ENCODE data around the gene KANK2. TPM values are rescaled to one million over a fixed set of nuclear protein-coding genes. Genes with fewer than 3 reads are reported as not detected.
"Not testable (repeated sequence)": the region's sequence is repeated elsewhere in the genome, so short reads cannot be mapped to it uniquely, and the experiment has no call there.

KANK2 gene
- total and polyA plus RNA-seq, 2 experiments from 2014 or later, result 15.9 to 65.4 TPM

- TF ChIP-seq ZNF462 (CRISPR knock-in tag; IDR thresholded peaks at IDR 0.05) (no peak), EZH2phosphoT487 (IDR thresholded peaks at IDR 0.05; ENCODE audit: unreplicated experiment) (no peak), CREB1 (CRISPR knock-in tag; IDR thresholded peaks at IDR 0.05; ENCODE audit: low read depth) (no peak), CTCF (conservative IDR thresholded peaks at IDR 0.05; ENCODE audit: low read depth in 2 of 2) (no peak), ZNF331 (CRISPR knock-in tag; IDR thresholded peaks at IDR 0.05; ENCODE audit: low read depth) (no peak)
Observed at GRCh38 chr19:11127905-11128304, 69.4 kb downstream of the KANK2 start (continued).

- Histone ChIP-seq H2AFZ (no peak overlapping the region), H3K4me1 (ENCODE audit: insufficient read depth) (no peaks in the 10 kb centered on the region), H3K4me2 (no peak overlapping the region), H3K27me3 (ENCODE audit: insufficient read depth) (no peaks in the 10 kb centered on the region), H3K4me3 (no peak overlapping the region), H4K20me1 (replicated peaks; ENCODE audit: insufficient read depth) (peaks cover 53% of the 10 kb centered on the region), H3K79me2 (replicated peaks; ENCODE audit: insufficient read depth) (peaks cover 11% of the 10 kb centered on the region; the same call in 1 of the 2 replicates), H3F3A (replicated peaks; ENCODE audit: low read depth) (peaks cover 79% of the 10 kb centered on the region), H3K9me2 (ENCODE audit: insufficient read depth) (no peaks in the 10 kb centered on the region), H3K27ac (ENCODE audit: low read depth) (peak overlapping the region; percentile 89), H3K36me3 (ENCODE audit: insufficient read depth) (peaks cover 94% of the 10 kb centered on the region)
- no peaks in the 10 kb centered on the region; the same call in 2 of the 3 replicates for H3K4me1 Mint-ChIP-seq
- peak; percentile 85 for ATAC-seq
- H3K4me3 Mint-ChIP-seq, result no peak overlapping the region
- peak; percentile 92 for DNase-seq (ENCODE audit: low spot score)
- peak; percentile 81 to 94 for TF ChIP-seq CTCF (conservative IDR thresholded peaks at IDR 0.05; ENCODE audit: low read depth in 2 of 2)
- no peak for TF ChIP-seq EZH2 (IDR thresholded peaks at IDR 0.05; ENCODE audit: low read depth, unreplicated experiment)
- TF ChIP-seq JUNB (IDR thresholded peaks at IDR 0.05; ENCODE audit: unreplicated experiment), result no peak
- no peaks in the 10 kb centered on the region; the same call in 2 of the 3 replicates for H3K9me3 Mint-ChIP-seq
- peaks cover 96% of the 10 kb centered on the region for H3K36me3 Mint-ChIP-seq (ENCODE audit: low read depth)
- H3K27ac Mint-ChIP-seq, result peak overlapping the region; percentile 47; the same call in 1 of the 2 replicates
- peaks cover 8% of the 10 kb centered on the region for H3K27me3 Mint-ChIP-seq (ENCODE audit: insufficient read depth, low read depth, poor library complexity)
Observed at GRCh38 chr19:11125994-11126685, 71.2 kb downstream of the KANK2 start.

- not testable (repeated sequence) for H3K27me3 Mint-ChIP-seq (ENCODE audit: insufficient read depth, low read depth, poor library complexity)
- H3K36me3 Mint-ChIP-seq (ENCODE audit: low read depth), result peaks cover 96% of the 10 kb centered on the region
Observed at GRCh38 chr19:11124157-11124556, 73.2 kb downstream of the KANK2 start.

More at GRCh38 chr19:11124157-11124556, 73.2 kb downstream of the KANK2 start:
- not testable (repeated sequence) for H3K27me3 ChIP-seq (ENCODE audit: insufficient read depth); H3K4me3 Mint-ChIP-seq; H3K4me1 ChIP-seq (ENCODE audit: insufficient read depth); DNase-seq (ENCODE audit: low spot score); H3K4me2 ChIP-seq; H3K4me3 ChIP-seq; H3K9me3 Mint-ChIP-seq; ATAC-seq; H3K27ac Mint-ChIP-seq; H2AFZ ChIP-seq; H3K4me1 Mint-ChIP-seq; H3K9me2 ChIP-seq (ENCODE audit: insufficient read depth); H3K27ac ChIP-seq (ENCODE audit: low read depth)
- Histone ChIP-seq H4K20me1 (replicated peaks; ENCODE audit: insufficient read depth) (peaks cover 46% of the 10 kb centered on the region), H3K36me3 (ENCODE audit: insufficient read depth) (peaks cover 95% of the 10 kb centered on the region), H3K79me2 (replicated peaks; ENCODE audit: insufficient read depth) (peaks cover 14% of the 10 kb centered on the region; the same call in 1 of the 2 replicates), H3F3A (replicated peaks; ENCODE audit: low read depth) (peaks cover 80% of the 10 kb centered on the region)

Measured in GM23338 (cell line).